H1 (cell line): ENCODE results near the gene ZDHHC8. TPM values are rescaled to one million over a fixed set of nuclear protein-coding genes. Genes with fewer than 3 reads are reported as not detected.

ENCODE experiments used
- CTCF ChIA-PET: fragments of 300-600 bp; sonication (Branson Sonifier 250); formaldehyde crosslinking; loops from one replicate; lab custom pipeline; 2021; ENCODE audit not compliant: partially characterized antibody; lab: Charles Lee
- POLR2A ChIA-PET: fragments of 300-600 bp; sonication (Branson Sonifier 250); formaldehyde crosslinking; loops from one replicate; lab custom pipeline; 2021; ENCODE audit warnings: inconsistent platforms; ENCODE audit not compliant: partially characterized antibody; lab: Charles Lee
- DNase-seq, 2 experiments: peaks; one replicate each; pipeline versions ENCODE4 v3.0.0 to v3.0.0-alpha.2; 2010 to 2022; ENCODE audit warnings: low spot score in 2 of 2, low read depth in 1 of 2, mixed read lengths in 1 of 2
- FAIRE-seq: peaks from 2 replicates; lab custom pipeline; 2011; peaks lifted over from hg19 to GRCh38; lab: Jason Lieb, UNC
- H2AFZ ChIP-seq: 2 replicates; pipeline ENCODE4 v1.8.1; 2012; ENCODE audit warnings: low read length, inconsistent platforms
- H2AK5ac ChIP-seq: 2 replicates; pipeline ENCODE4 v1.6.1; 2013; ENCODE audit warnings: low read depth, low read length
- H2BK120ac ChIP-seq: replicated peaks from 2 replicates; pipeline ENCODE3; 2013; ENCODE audit warnings: low read depth, low read length, inconsistent platforms
- H2BK12ac ChIP-seq: 2 replicates; pipeline ENCODE4 v1.6.1; 2013; ENCODE audit warnings: low read depth, low read length
- H2BK15ac ChIP-seq: 2 replicates; pipeline ENCODE4 v1.6.1; 2013; ENCODE audit warnings: low read length
- H2BK20ac ChIP-seq: 2 replicates; pipeline ENCODE4 v1.6.1; 2013; ENCODE audit warnings: low read length
- H2BK5ac ChIP-seq: 2 replicates; pipeline ENCODE4 v1.6.1; 2013; ENCODE audit warnings: low read depth, low read length
- H3K14ac ChIP-seq: 2 replicates; pipeline ENCODE4 v1.6.1; 2013; ENCODE audit warnings: inconsistent platforms; ENCODE audit not compliant: insufficient read length
- H3K18ac ChIP-seq: 2 replicates; pipeline ENCODE4 v1.6.1; 2013; ENCODE audit warnings: low read length; ENCODE audit errors: extremely low read depth
- H3K23ac ChIP-seq: 2 replicates; pipeline ENCODE4 v1.6.1; 2013; ENCODE audit warnings: inconsistent platforms; ENCODE audit not compliant: insufficient read length
- H3K23me2 ChIP-seq: 2 replicates; pipeline ENCODE4 v1.6.1; 2013; ENCODE audit warnings: low read depth, low read length
- H3K27ac ChIP-seq: 2 replicates; pipeline ENCODE4 v1.6.1; 2011; ENCODE audit warnings: low read depth, low read length, inconsistent platforms
- H3K27me3 ChIP-seq, 4 experiments: replicated peaks in 1 of 4; 1 replicate in 1 of 4; 2 replicates in 3 of 4; pipeline versions ENCODE4 v1.6.1 to v1.8.1; 2011 to 2013; ENCODE audit warnings: low read length in 3 of 4, mild to moderate bottlenecking in 3 of 4, inconsistent platforms in 2 of 4, mixed read lengths in 2 of 4, moderate library complexity in 1 of 4; ENCODE audit not compliant: control insufficient read depth in 3 of 4, insufficient read depth in 3 of 4; ENCODE audit errors: extremely low read depth in 1 of 4
- H3K36me3 ChIP-seq, 4 experiments: 2 replicates each; pipeline versions ENCODE4 v1.6.1 to v1.8.1; 2011 to 2013; ENCODE audit warnings: mild to moderate bottlenecking in 4 of 4, low read length in 3 of 4, moderate library complexity in 2 of 4, control low read depth in 1 of 4, inconsistent platforms in 1 of 4; ENCODE audit not compliant: insufficient read depth in 4 of 4, control insufficient read depth in 2 of 4
- H3K4ac ChIP-seq: replicated peaks from 2 replicates; pipeline ENCODE3; 2013; ENCODE audit warnings: low read length, low read depth, mixed read lengths, inconsistent platforms; ENCODE audit not compliant: insufficient read length
- H3K4me1 ChIP-seq, 4 experiments: replicated peaks in 1 of 4; 1 replicate in 1 of 4; 2 replicates in 3 of 4; pipeline versions ENCODE4 v1.6.1 to v1.8.1; 2011 to 2013; ENCODE audit warnings: low read length in 3 of 4, inconsistent platforms in 2 of 4, mixed read lengths in 1 of 4; ENCODE audit not compliant: insufficient read depth in 4 of 4, control insufficient read depth in 3 of 4
- H3K4me2 ChIP-seq, 2 experiments: 2 replicates each; pipeline versions ENCODE4 v1.6.1 to v1.8.1; 2011 to 2013; ENCODE audit warnings: low read depth in 2 of 2, low read length in 2 of 2, control low read depth in 1 of 2, inconsistent platforms in 1 of 2, mild to moderate bottlenecking in 1 of 2; ENCODE audit not compliant: insufficient read depth in 1 of 2
- H3K4me3 ChIP-seq, 4 experiments: fragments of 200-600, 300-600 bp in 1 of 4; sonication (generic), shearing (Covaris generic), sonication (Bioruptor Twin) in 1 of 4; 2 replicates each; pipeline versions ENCODE4 v1.5.1 to v1.8.1; 2011 to 2016; ENCODE audit warnings: low read length in 4 of 4, low read depth in 3 of 4, control low read depth in 2 of 4, inconsistent platforms in 2 of 4, mild to moderate bottlenecking in 2 of 4, mixed read lengths in 1 of 4, moderate library complexity in 1 of 4; ENCODE audit not compliant: insufficient read depth in 2 of 4; ENCODE audit errors: extremely low read depth in 1 of 4
- H3K56ac ChIP-seq: replicated peaks from 2 replicates; pipeline ENCODE3; 2013; ENCODE audit warnings: low read depth, mild to moderate bottlenecking, mixed read lengths, low read length, inconsistent platforms; ENCODE audit not compliant: insufficient read length
- H3K79me1 ChIP-seq: 2 replicates; pipeline ENCODE4 v1.6.1; 2013; ENCODE audit warnings: low read depth, low read length, control low read depth
- H3K79me2 ChIP-seq, 2 experiments: 2 replicates each; pipeline versions ENCODE4 v1.6.1 to v1.8.1; 2012 to 2013; ENCODE audit warnings: low read length in 2 of 2, mild to moderate bottlenecking in 2 of 2, inconsistent platforms in 1 of 2; ENCODE audit not compliant: insufficient read depth in 2 of 2, control insufficient read depth in 1 of 2
- H3K9ac ChIP-seq, 4 experiments: replicated peaks in 1 of 4; 1 replicate in 1 of 4; 2 replicates in 3 of 4; pipeline versions ENCODE4 v1.6.1 to v1.8.1; 2011 to 2013; ENCODE audit warnings: low read depth in 3 of 4, low read length in 3 of 4, control low read depth in 2 of 4, mild to moderate bottlenecking in 2 of 4, moderate library complexity in 2 of 4, inconsistent platforms in 1 of 4; ENCODE audit errors: extremely low read depth in 1 of 4
- H3K9me3 ChIP-seq, 2 experiments: 2 replicates each; pipeline versions ENCODE4 v1.6.1 to v1.8.1; 2012 to 2013; ENCODE audit warnings: mild to moderate bottlenecking in 2 of 2, moderate library complexity in 2 of 2, control low read depth in 1 of 2, inconsistent platforms in 1 of 2, low read depth in 1 of 2, low read length in 1 of 2, mixed read lengths in 1 of 2; ENCODE audit not compliant: insufficient read depth in 2 of 2
- H4K20me1 ChIP-seq, 2 experiments: replicated peaks in 1 of 2; 2 replicates each; pipeline versions ENCODE3 to v1.8.1; 2011 to 2013; ENCODE audit warnings: inconsistent platforms in 2 of 2, low read length in 2 of 2, mild to moderate bottlenecking in 1 of 2; ENCODE audit not compliant: insufficient read depth in 2 of 2, control insufficient read depth in 1 of 2
- H4K5ac ChIP-seq: 2 replicates; pipeline ENCODE4 v1.6.1; 2013; ENCODE audit warnings: low read length, low read depth, mixed read lengths, inconsistent platforms; ENCODE audit not compliant: insufficient read length
- H4K8ac ChIP-seq: 2 replicates; pipeline ENCODE4 v1.8.0; 2013; ENCODE audit warnings: mild to moderate bottlenecking, moderate library complexity, low read length, inconsistent platforms; ENCODE audit not compliant: insufficient read depth; ENCODE audit errors: extremely low read depth
- H4K91ac ChIP-seq: replicated peaks from 2 replicates; pipeline ENCODE3; 2013; ENCODE audit warnings: low read length, mixed read lengths, inconsistent platforms; ENCODE audit not compliant: insufficient read length
- GTF2F1 ChIP-seq: IDR thresholded peaks from 2 replicates; pipeline ENCODE4 v1.6.1; 2012; ENCODE audit warnings: low read depth, low read length, improper control_type of control experiment, borderline replicate concordance
- HDAC2 ChIP-seq, 2 experiments: fragments of 300-600 bp in 1 of 2; sonication (generic) in 1 of 2; IDR thresholded peaks; 2 replicates each; pipeline ENCODE4 v1.6.1; 2011 to 2012; ENCODE audit warnings: low read depth in 2 of 2, low read length in 2 of 2, mild to moderate bottlenecking in 2 of 2, moderate library complexity in 2 of 2, borderline replicate concordance in 1 of 2, inconsistent platforms in 1 of 2
- JUN ChIP-seq: IDR thresholded peaks from 2 replicates; pipeline ENCODE4 v1.6.1; 2011; ENCODE audit warnings: low read depth, mild to moderate bottlenecking, improper control_type of control experiment, low read length
- MAX ChIP-seq: IDR thresholded peaks from 2 replicates; pipeline ENCODE4 v1.6.1; 2012; ENCODE audit warnings: inconsistent platforms
- PHF8 ChIP-seq: fragments of 200-600 bp; sonication (generic); conservative IDR thresholded peaks from 2 replicates; pipeline ENCODE4 v1.7.1; 2012; ENCODE audit warnings: low read depth, mild to moderate bottlenecking, inconsistent platforms, low read length, moderate library complexity
- POLR2AphosphoS5 ChIP-seq: IDR thresholded peaks from 2 replicates; pipeline ENCODE4 v1.6.1; 2011; ENCODE audit warnings: low read depth, low read length
- RXRA ChIP-seq: IDR thresholded peaks from 2 replicates; pipeline ENCODE4 v1.6.1; 2011; ENCODE audit warnings: low read depth, mild to moderate bottlenecking, low read length, moderate library complexity; ENCODE audit not compliant: insufficient read depth
- SIX5 ChIP-seq: IDR thresholded peaks from 2 replicates; pipeline ENCODE4 v1.6.1; 2011; ENCODE audit warnings: mild to moderate bottlenecking, low read depth, low read length
- TAF7 ChIP-seq: optimal IDR thresholded peaks from 2 replicates; pipeline ENCODE3; 2011; ENCODE audit warnings: low read depth, mild to moderate bottlenecking, inconsistent platforms, low read length, moderate library complexity, borderline replicate concordance
- TBP ChIP-seq: IDR thresholded peaks from 2 replicates; pipeline ENCODE4 v1.6.1; 2011; ENCODE audit warnings: low read depth, low read length, improper control_type of control experiment
- ZNF274 ChIP-seq: IDR thresholded peaks from 2 replicates; pipeline ENCODE4 v1.7.0; 2012; ENCODE audit warnings: low read length, borderline replicate concordance; ENCODE audit errors: extremely low read depth
- WGBS, 2 experiments: shearing (Covaris generic) in 1 of 2; methylation state at CpG; one replicate each; pipeline versions ENCODE4 v1.1.6 to v1.1.7; 2013 to 2015; ENCODE audit warnings: low lambda C conversion rate in 2 of 2, mixed read lengths in 2 of 2, inconsistent platforms in 1 of 2, low coverage in 1 of 2, missing lambda C conversion rate in 1 of 2; ENCODE audit not compliant: insufficient replicate concordance in 2 of 2, insufficient coverage in 1 of 2, insufficient read length in 1 of 2; ENCODE audit errors: extremely low coverage in 1 of 2, missing lambda C conversion rate in 1 of 2; 5-methylcytosine and 5-hydroxymethylcytosine counted together
- polyA plus RNA-seq, 7 experiments: library from polyadenylated mRNA; depleted of rRNA in 3 of 7; stranded (reverse) in 5 of 7; unstranded in 2 of 7; fragments of >200 nt in 5 of 7; fragments of 200-250 nt in 2 of 7; gene quantifications; 1 replicate in 5 of 7; 2 replicates in 1 of 7; 4 replicates in 1 of 7; pipeline versions ENCODE4 v1.2.1 to v1.2.3, GENCODE V29; 2011 to 2013; ENCODE audit warnings: missing spikeins in 2 of 7, mixed read lengths in 2 of 7
- total RNA-seq: library from RNA; stranded (reverse); fragmentation: NEBNext Ultra II Directional; extraction: Animal tissue kit (Norgen Biotek cat#: 25700); gene quantifications from 2 replicates; pipeline ENCODE4 v1.2.1, GENCODE V29; 2021

Gene ZDHHC8
- total and polyA plus RNA-seq, 2 of the 8 experiments (the other 6 are each of a cell fraction or from before 2014, with no cell fraction given), result 18.6 to 65.6 TPM

GRCh38 chr22:20157430-20158183, 26.0 kb downstream of the ZDHHC8 start:
- Histone ChIP-seq H2BK15ac (peak overlapping the region; percentile 29; the same call in 1 of the 2 replicates), H3K14ac (no peak overlapping the region), H2BK120ac (no peak overlapping the region), H3K4ac (no peak overlapping the region), H4K8ac (no peak overlapping the region), H4K5ac (no peak overlapping the region), H3K79me1 (no peaks in the 10 kb centered on the region), H3K23ac (no peak overlapping the region), H2BK12ac (no peak overlapping the region), H3K27ac (no peak overlapping the region), H4K91ac (no peak overlapping the region), H3K4me3 (no peak overlapping the region), H2AFZ (no peak overlapping the region), H2BK20ac (no peak overlapping the region), H2AK5ac (no peak overlapping the region), H3K27me3 (no peaks in the 10 kb centered on the region), H3K9ac (no peak overlapping the region), H3K79me2 (no peaks in the 10 kb centered on the region), H4K20me1 (no peaks in the 10 kb centered on the region), H3K36me3 (no peaks in the 10 kb centered on the region), H3K4me2 (no peak overlapping the region), H3K9me3 (no peaks in the 10 kb centered on the region), H3K23me2 (peaks cover 5% of the 10 kb centered on the region; the same call in 1 of the 2 replicates), H3K56ac (no peak overlapping the region), H3K4me1 (peaks cover 0 to 7% (median 4%) of the 10 kb centered on the region in 4 experiments; a peak in 4 of 7 replicates), H2BK5ac (no peak overlapping the region), H3K18ac (no peak overlapping the region)
- ChIA-PET CTCF (interaction anchor here (0.7 to 7.7 kb wide), 38 partner anchors 9 to 340 kb away, joined by 3 to 98 read pairs (median 6); partner anchors contain the start of gene RANBP1), POLR2A (interaction anchor here (1.0 kb wide), 2 partner anchors 36 to 40 kb away, joined by 3 read pairs; partner anchors contain the start of gene TRMT2A)
- FAIRE-seq (no peak), DNase-seq (no peak)
- 86% methylated on average over 9 of the region's 15 CpGs; no CpG with 5 or more reads in 1 of the 2 experiments for WGBS, 2 experiments
- no peak for TF ChIP-seq TAF7
- TF ChIP-seq POLR2AphosphoS5, result no peak
- TF ChIP-seq SIX5, result no peak
- no peak for TF ChIP-seq MAX
- TF ChIP-seq JUN, result no peak
- no peak for TF ChIP-seq TBP
- TF ChIP-seq PHF8, result no peak
- no peak for TF ChIP-seq GTF2F1
- no peak for TF ChIP-seq RXRA
- no peak for TF ChIP-seq HDAC2 (IDR thresholded peaks at IDR 0.05; ENCODE audit: borderline replicate concordance in 1 of 2, low read depth in 2 of 2, low read length in 2 of 2)
- no peak for TF ChIP-seq ZNF274
